K562 (cell line): ENCODE data around the gene CNBD2. TPM values are rescaled to one million over a fixed set of nuclear protein-coding genes. Genes with fewer than 3 reads are reported as not detected.

ENCODE experiments used
- ATAC-seq: fragments of 200-7000 bp; cut with Tn5 transposase; 3 replicates; pipeline ENCODE4 v1.9.1; 2020; ENCODE audit warnings: moderate library complexity
- BruUV-seq: library from RNA; stranded (reverse); fragments of 400-500 nt; replicated peaks from 2 replicates; lab custom pipeline; 2021; lab: Mats Ljungman, UMichigan
- CTCF ChIA-PET: fragments of 300-600 bp; formaldehyde crosslinking; extraction: SDS; loops from one replicate; lab custom pipeline; 2021; ENCODE audit warnings: low intra/inter-chr PET ratio; lab: Yijun Ruan, JAX
- POLR2A ChIA-PET: fragments of 300-600, 350-650 bp; sonication (Branson Sonifier 250); formaldehyde crosslinking; extraction: SDS; loops from one replicate; lab custom pipeline; 2021; ENCODE audit warnings: antibody characterized with exemption, inconsistent platforms; lab: Yijun Ruan, JAX
- DNase-seq, 4 experiments: peaks; one replicate each; pipeline versions ENCODE4 v3.0.0 to v3.0.0-alpha.2; 2011 to 2018; ENCODE audit warnings: low spot score in 3 of 4, mixed read lengths in 3 of 4; ENCODE audit errors: extremely low read depth in 1 of 4
- FAIRE-seq: peaks from 2 replicates; lab custom pipeline; 2011; peaks lifted over from hg19 to GRCh38; lab: Jason Lieb, UNC
- H2AFZ ChIP-seq: 2 replicates; pipeline ENCODE4 v1.6.0; 2011; ENCODE audit warnings: low read depth, low read length, control low read depth, inconsistent platforms
- H3K27ac ChIP-seq: fragments of 200-600 bp; 3 replicates; pipeline ENCODE4 v1.8.0; 2011; ENCODE audit warnings: low read depth, mild to moderate bottlenecking, control low read depth, inconsistent platforms, low read length, moderate library complexity, mixed read lengths; ENCODE audit errors: extremely low read depth
- H3K27me3 ChIP-seq, 2 experiments: fragments of 300-600 bp in 1 of 2; 2 replicates in 1 of 2; 3 replicates in 1 of 2; pipeline versions ENCODE4 v1.6.0 to v1.8.0; 2011; ENCODE audit warnings: inconsistent platforms in 2 of 2, low read length in 2 of 2, mild to moderate bottlenecking in 1 of 2, mixed read lengths in 1 of 2, moderate library complexity in 1 of 2; ENCODE audit not compliant: control insufficient read depth in 2 of 2, insufficient read depth in 2 of 2
- H3K36me3 ChIP-seq: fragments of 300-600 bp; 3 replicates; pipeline ENCODE4 v1.8.0; 2011; ENCODE audit warnings: mild to moderate bottlenecking, low read length, inconsistent platforms; ENCODE audit not compliant: control insufficient read depth, insufficient read depth
- H3K4me1 ChIP-seq, 2 experiments: fragments of 200-600 bp in 1 of 2; replicated peaks in 1 of 2; 2 replicates in 1 of 2; 3 replicates in 1 of 2; pipeline versions ENCODE4 v1.5.1 to v1.8.0; 2011; ENCODE audit warnings: inconsistent platforms in 2 of 2, low read length in 2 of 2, mild to moderate bottlenecking in 1 of 2, mixed read lengths in 1 of 2, moderate library complexity in 1 of 2; ENCODE audit not compliant: control insufficient read depth in 2 of 2, insufficient read depth in 2 of 2
- H3K4me2 ChIP-seq: 2 replicates; pipeline ENCODE4 v1.6.1; 2011; ENCODE audit warnings: low read length, control low read depth, inconsistent platforms, mixed read lengths; ENCODE audit not compliant: insufficient read depth
- H3K4me3 ChIP-seq: fragments of 200-600 bp; sonication (generic), shearing (Covaris generic); 2 replicates; pipeline ENCODE4 v1.5.1; 2016; ENCODE audit warnings: control low read depth, inconsistent platforms
- H3K79me2 ChIP-seq: fragments of 200-600 bp; 3 replicates; pipeline ENCODE4 v1.8.0; 2011; ENCODE audit warnings: low read length, inconsistent platforms; ENCODE audit not compliant: control insufficient read depth, insufficient read depth
- H3K9ac ChIP-seq, 2 experiments: 2 replicates each; pipeline versions ENCODE4 v1.6.0 to v1.6.1; 2011; ENCODE audit warnings: low read depth in 2 of 2, low read length in 2 of 2, control low read depth in 1 of 2, inconsistent platforms in 1 of 2, mild to moderate bottlenecking in 1 of 2, mixed read lengths in 1 of 2; ENCODE audit not compliant: insufficient read depth in 1 of 2
- H3K9me1 ChIP-seq: one replicate; pipeline ENCODE4 v1.6.0; 2011; ENCODE audit warnings: inconsistent platforms, mild to moderate bottlenecking, low read length, moderate library complexity; ENCODE audit not compliant: control insufficient read depth, insufficient read depth
- H3K9me3 ChIP-seq: replicated peaks from 2 replicates; pipeline ENCODE4 v1.5.1; 2011; ENCODE audit warnings: low read depth, low read length, inconsistent platforms; ENCODE audit not compliant: control insufficient read depth, insufficient read depth
- H4K20me1 ChIP-seq: replicated peaks from 2 replicates; pipeline ENCODE4 v1.6.1; 2011; ENCODE audit warnings: low read length, inconsistent platforms, mixed read lengths; ENCODE audit not compliant: control insufficient read depth, insufficient read depth
- CCAR2 ChIP-seq: fragments of 200-400 bp; formaldehyde crosslinking; IDR thresholded peaks from 2 replicates; pipeline ENCODE4 v1.6.1; 2017; ENCODE audit warnings: mild to moderate bottlenecking, low read depth, low read length
- ETV5 ChIP-seq: sonication (generic); formaldehyde crosslinking; IDR thresholded peaks from 2 replicates; pipeline ENCODE4 v1.4.0; 2020; ENCODE audit warnings: low read depth, mild to moderate bottlenecking, missing genetic modification reagents
- NR2C1 ChIP-seq, 2 experiments: fragments of 450-650 bp; IDR thresholded peaks; 2 replicates each; pipeline ENCODE4 v1.6.1; 2017; ENCODE audit warnings: mild to moderate bottlenecking in 2 of 2, antibody characterized with exemption in 1 of 2, inconsistent platforms in 1 of 2, missing compliant biosample characterization in 1 of 2, missing genetic modification characterization in 1 of 2
- NR2C2 ChIP-seq, 2 experiments: fragments of 200-800 bp in 1 of 2; sonication (Bioruptor generic) in 1 of 2; sonication (generic) in 1 of 2; formaldehyde crosslinking in 1 of 2; IDR thresholded peaks; 2 replicates each; pipeline versions ENCODE4 v1.6.1 to v1.8.0; 2016 to 2022; ENCODE audit warnings: mild to moderate bottlenecking in 1 of 2, missing compliant biosample characterization in 1 of 2, missing genetic modification characterization in 1 of 2, missing genetic modification reagents in 1 of 2
- NRF1 ChIP-seq, 2 experiments: fragments of 450-650 bp; IDR thresholded peaks in 1 of 2; conservative IDR thresholded peaks in 1 of 2; 2 replicates each; pipeline ENCODE4 v1.6.1; 2014; ENCODE audit warnings: mild to moderate bottlenecking in 2 of 2
- SNRNP70 ChIP-seq: fragments of 200-400 bp; formaldehyde crosslinking; optimal IDR thresholded peaks from 2 replicates; pipeline ENCODE3; 2017; ENCODE audit warnings: low read depth, low read length
- ZNF224 ChIP-seq: sonication (generic); formaldehyde crosslinking; IDR thresholded peaks from 2 replicates; pipeline ENCODE4 v1.8.0; 2022; ENCODE audit warnings: mild to moderate bottlenecking, missing genetic modification reagents
- WGBS: fragments of 100-300 bp; shearing (Covaris generic); methylation state at CpG from one replicate; pipeline ENCODE4 v1.1.6; 2016; ENCODE audit warnings: low coverage, mixed read lengths; ENCODE audit not compliant: insufficient coverage; ENCODE audit errors: missing lambda C conversion rate; 5-methylcytosine and 5-hydroxymethylcytosine counted together
- in situ Hi-C: fragments of 300-500 bp; cut with MboI; formaldehyde crosslinking; loops from 4 replicates; pipeline ENCODE4 v1.15.0; 2018; ENCODE audit warnings: inconsistent platforms, mixed read lengths
- intact Hi-C: fragments of 100-400 bp; cut with micrococcal nuclease; formaldehyde crosslinking; loops from 2 replicates; pipeline ENCODE4 v1.14.2; 2022
- polyA plus RNA-seq, 8 experiments: library from polyadenylated mRNA; depleted of rRNA in 4 of 8; stranded (reverse) in 5 of 8; unstranded in 3 of 8; fragments of >200 nt; fragmentation: Nextera tagmentation in 2 of 8; fragmentation: Illumina TruSeq in 1 of 8; extraction: Ambion mirVana in 2 of 8; extraction: Trizol in 1 of 8; gene quantifications; 2 replicates each; pipeline versions ENCODE4 v1.2.1 to v1.2.3, GENCODE V29; 2011 to 2014; ENCODE audit warnings: inconsistent platforms in 1 of 8, missing spikeins in 1 of 8
- total RNA-seq, 7 experiments: library from RNA; depleted of rRNA in 6 of 7; stranded (reverse); fragments of >200 nt in 6 of 7; fragmentation: Illumina TruSeq in 2 of 7; extraction: Trizol in 2 of 7; gene quantifications; 2 replicates each; pipeline versions ENCODE4 v1.2.1 to v1.2.3, GENCODE V29; 2011 to 2021; ENCODE audit warnings: low replicate concordance in 1 of 7
- TF ChIP-seq, protein P1 (sequence below): IDR thresholded peaks from 3 replicates; pipeline ENCODE4 v1.6.1; 2011; ENCODE audit warnings: borderline replicate concordance, mild to moderate bottlenecking; ENCODE audit not compliant: insufficient read length, insufficient read depth
- TF ChIP-seq, protein P2 (sequence below): sonication (generic); formaldehyde crosslinking; IDR thresholded peaks from 2 replicates; pipeline ENCODE4 v1.8.0; 2022; ENCODE audit warnings: mild to moderate bottlenecking, low read depth, missing genetic modification reagents
- TF ChIP-seq, protein P3 (sequence below): sonication (generic); formaldehyde crosslinking; IDR thresholded peaks from 2 replicates; pipeline ENCODE4 v1.8.0; 2023; ENCODE audit warnings: mild to moderate bottlenecking, missing genetic modification reagents
- TF ChIP-seq, protein P4 (sequence below): fragments of 250-450 bp; sonication (Bioruptor Pico); IDR thresholded peaks from 2 replicates; pipeline ENCODE4 v1.8.0; 2022; ENCODE audit warnings: inconsistent platforms

CNBD2 gene
- total and polyA plus RNA-seq, 9 of the 15 experiments (the other 6 are each of a cell fraction or from before 2014, with no cell fraction given) = 3.2 to 17.5 (median 5.3) TPM

DNA sequence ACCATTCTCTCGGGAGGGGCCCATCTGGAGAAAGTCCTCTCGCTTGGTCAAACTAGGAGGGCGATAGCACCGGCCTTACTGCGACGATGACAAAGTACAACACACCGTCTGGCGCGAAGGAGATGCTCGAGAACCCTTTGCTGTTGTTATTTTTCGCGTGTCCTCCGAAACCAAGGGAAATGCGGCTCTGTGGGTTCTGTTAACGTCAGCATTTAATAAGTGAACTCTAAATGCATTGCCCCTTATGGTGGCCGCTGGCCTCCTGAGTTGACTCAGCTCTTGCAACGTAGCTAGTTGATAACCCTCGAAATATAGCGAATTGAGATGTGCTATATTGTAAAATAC is 13.5 kb upstream of the CNBD2 start:
- ATAC-seq = peak; percentile 61; the same call in 2 of the 3 replicates
- in situ Hi-C loops (no loop called here), intact Hi-C loops (loop anchor here (1.0 to 5.0 kb wide), 2 partner anchors 53 to 413 kb away; partner anchors contain the start of gene ERGIC3)
- Histone ChIP-seq H3K79me2 (peaks cover 32% of the 10 kb centered on the region), H3K27ac (peak overlapping the region; percentile 98), H3K36me3 (peaks cover 15% of the 10 kb centered on the region), H3K27me3 (no peaks in the 10 kb centered on the region), H4K20me1 (0 out of 2 replicates have a peak, but pooled peaks cover 3% of the 10 kb centered on the region), H3K9me3 (no peaks in the 10 kb centered on the region), H3K4me3 (peak overlapping the region; percentile 95), H3K4me2 (peak overlapping the region; percentile 90), H2AFZ (peak overlapping the region; percentile 96), H3K4me1 (peaks cover 9 to 16% of the 10 kb centered on the region in 2 experiments; a peak in 4 of 5 replicates), H3K9ac (peak overlapping the region; percentile 98 to 100), H3K9me1 (no peaks in the 10 kb centered on the region)
- 1% methylated on average over 19 of the region's 19 CpGs for WGBS
- BruUV-seq = TSS peak; percentile 88
- POLR2A ChIA-PET = interaction anchor here (0.6 to 3.7 kb wide), 15 partner anchors 10 to 816 kb away, joined by 3 to 55 read pairs (median 4); partner anchors contain the start of gene RBM39
- no peak for DNase-seq
- no peak for FAIRE-seq
- CTCF ChIA-PET = interaction anchor here (0.7 kb wide), 1 partner anchor 615 kb away, joined by 3 read pairs; no protein-coding TSS in a partner anchor
- no peak for TF ChIP-seq NR2C2 (CRISPR knock-in tag; IDR thresholded peaks at IDR 0.05)
- TF ChIP-seq NR2C2 (tag; IDR thresholded peaks at IDR 0.05) = peak; percentile 74; the same call in 1 of the 2 replicates
- TF ChIP-seq ETV5 (CRISPR knock-in tag) = no peak
- no peak for TF ChIP-seq SNRNP70
- TF ChIP-seq NRF1 (conservative IDR thresholded peaks at IDR 0.05 in 1 of 2, IDR thresholded peaks at IDR 0.05 in 1 of 2) = no peak
- no peak for TF ChIP-seq NR2C1 (IDR thresholded peaks at IDR 0.05)
- no peak for TF ChIP-seq NR2C1 (tag; IDR thresholded peaks at IDR 0.05)
- TF ChIP-seq, protein P1, sequence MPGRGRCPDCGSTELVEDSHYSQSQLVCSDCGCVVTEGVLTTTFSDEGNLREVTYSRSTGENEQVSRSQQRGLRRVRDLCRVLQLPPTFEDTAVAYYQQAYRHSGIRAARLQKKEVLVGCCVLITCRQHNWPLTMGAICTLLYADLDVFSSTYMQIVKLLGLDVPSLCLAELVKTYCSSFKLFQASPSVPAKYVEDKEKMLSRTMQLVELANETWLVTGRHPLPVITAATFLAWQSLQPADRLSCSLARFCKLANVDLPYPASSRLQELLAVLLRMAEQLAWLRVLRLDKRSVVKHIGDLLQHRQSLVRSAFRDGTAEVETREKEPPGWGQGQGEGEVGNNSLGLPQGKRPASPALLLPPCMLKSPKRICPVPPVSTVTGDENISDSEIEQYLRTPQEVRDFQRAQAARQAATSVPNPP = no peak
- TF ChIP-seq, protein P2, sequence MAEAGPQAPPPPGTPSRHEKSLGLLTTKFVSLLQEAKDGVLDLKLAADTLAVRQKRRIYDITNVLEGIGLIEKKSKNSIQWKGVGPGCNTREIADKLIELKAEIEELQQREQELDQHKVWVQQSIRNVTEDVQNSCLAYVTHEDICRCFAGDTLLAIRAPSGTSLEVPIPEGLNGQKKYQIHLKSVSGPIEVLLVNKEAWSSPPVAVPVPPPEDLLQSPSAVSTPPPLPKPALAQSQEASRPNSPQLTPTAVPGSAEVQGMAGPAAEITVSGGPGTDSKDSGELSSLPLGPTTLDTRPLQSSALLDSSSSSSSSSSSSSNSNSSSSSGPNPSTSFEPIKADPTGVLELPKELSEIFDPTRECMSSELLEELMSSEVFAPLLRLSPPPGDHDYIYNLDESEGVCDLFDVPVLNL = no peak
- TF ChIP-seq, protein P3, sequence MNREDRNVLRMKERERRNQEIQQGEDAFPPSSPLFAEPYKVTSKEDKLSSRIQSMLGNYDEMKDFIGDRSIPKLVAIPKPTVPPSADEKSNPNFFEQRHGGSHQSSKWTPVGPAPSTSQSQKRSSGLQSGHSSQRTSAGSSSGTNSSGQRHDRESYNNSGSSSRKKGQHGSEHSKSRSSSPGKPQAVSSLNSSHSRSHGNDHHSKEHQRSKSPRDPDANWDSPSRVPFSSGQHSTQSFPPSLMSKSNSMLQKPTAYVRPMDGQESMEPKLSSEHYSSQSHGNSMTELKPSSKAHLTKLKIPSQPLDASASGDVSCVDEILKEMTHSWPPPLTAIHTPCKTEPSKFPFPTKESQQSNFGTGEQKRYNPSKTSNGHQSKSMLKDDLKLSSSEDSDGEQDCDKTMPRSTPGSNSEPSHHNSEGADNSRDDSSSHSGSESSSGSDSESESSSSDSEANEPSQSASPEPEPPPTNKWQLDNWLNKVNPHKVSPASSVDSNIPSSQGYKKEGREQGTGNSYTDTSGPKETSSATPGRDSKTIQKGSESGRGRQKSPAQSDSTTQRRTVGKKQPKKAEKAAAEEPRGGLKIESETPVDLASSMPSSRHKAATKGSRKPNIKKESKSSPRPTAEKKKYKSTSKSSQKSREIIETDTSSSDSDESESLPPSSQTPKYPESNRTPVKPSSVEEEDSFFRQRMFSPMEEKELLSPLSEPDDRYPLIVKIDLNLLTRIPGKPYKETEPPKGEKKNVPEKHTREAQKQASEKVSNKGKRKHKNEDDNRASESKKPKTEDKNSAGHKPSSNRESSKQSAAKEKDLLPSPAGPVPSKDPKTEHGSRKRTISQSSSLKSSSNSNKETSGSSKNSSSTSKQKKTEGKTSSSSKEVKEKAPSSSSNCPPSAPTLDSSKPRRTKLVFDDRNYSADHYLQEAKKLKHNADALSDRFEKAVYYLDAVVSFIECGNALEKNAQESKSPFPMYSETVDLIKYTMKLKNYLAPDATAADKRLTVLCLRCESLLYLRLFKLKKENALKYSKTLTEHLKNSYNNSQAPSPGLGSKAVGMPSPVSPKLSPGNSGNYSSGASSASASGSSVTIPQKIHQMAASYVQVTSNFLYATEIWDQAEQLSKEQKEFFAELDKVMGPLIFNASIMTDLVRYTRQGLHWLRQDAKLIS (CRISPR knock-in tag) = no peak
- TF ChIP-seq CCAR2 = no peak
- TF ChIP-seq, protein P4, sequence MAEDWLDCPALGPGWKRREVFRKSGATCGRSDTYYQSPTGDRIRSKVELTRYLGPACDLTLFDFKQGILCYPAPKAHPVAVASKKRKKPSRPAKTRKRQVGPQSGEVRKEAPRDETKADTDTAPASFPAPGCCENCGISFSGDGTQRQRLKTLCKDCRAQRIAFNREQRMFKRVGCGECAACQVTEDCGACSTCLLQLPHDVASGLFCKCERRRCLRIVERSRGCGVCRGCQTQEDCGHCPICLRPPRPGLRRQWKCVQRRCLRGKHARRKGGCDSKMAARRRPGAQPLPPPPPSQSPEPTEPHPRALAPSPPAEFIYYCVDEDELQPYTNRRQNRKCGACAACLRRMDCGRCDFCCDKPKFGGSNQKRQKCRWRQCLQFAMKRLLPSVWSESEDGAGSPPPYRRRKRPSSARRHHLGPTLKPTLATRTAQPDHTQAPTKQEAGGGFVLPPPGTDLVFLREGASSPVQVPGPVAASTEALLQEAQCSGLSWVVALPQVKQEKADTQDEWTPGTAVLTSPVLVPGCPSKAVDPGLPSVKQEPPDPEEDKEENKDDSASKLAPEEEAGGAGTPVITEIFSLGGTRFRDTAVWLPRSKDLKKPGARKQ (CRISPR knock-in tag) = no peak
- no peak for TF ChIP-seq ZNF224 (CRISPR knock-in tag)
